Stimulated activated CD4-positive, alpha-beta T cell treated with anti-CD3 and anti-CD28 coated beads, Interleukin-2, amount 100 ng/mL, for 48 hours (primary cell): ENCODE results near the gene PTGIS.

ENCODE experiments used
- DNase-seq, 2 donors: peaks; one replicate each; pipeline ENCODE4 v3.0.0-alpha.2; 2020

Gene PTGIS

GRCh38 chr20:49521356-49521755 is 46.6 kb downstream of the PTGIS start:
- DNase-seq = no peak

- no peak for DNase-seq
Measured at GRCh38 chr20:49519777-49520359, 48.1 kb downstream of the PTGIS start.

DNA sequence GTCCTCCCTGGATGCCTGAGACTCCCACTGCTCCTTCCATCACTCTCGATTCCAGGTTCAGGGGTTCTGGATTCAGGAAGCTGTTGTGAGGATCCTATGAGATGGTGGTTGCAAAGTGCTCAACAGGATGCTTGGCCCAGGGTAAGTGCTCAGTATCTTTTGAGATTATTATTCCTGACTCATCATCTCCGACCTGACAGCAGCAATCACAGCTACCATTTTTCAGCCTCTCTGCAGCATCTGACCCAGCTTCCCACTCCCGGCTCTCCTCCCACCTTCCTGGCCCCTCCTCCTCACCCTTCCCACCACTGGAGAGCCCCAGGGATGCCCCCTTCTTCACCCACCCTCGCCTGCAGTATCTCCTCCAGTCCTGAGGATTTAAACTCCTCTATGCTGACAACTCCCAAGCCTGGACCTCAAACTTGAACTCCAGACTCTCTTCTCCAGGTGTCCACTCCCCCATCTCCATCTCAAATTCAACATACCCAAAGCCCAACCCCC is 48.7 kb downstream of the PTGIS start:
- no peak for DNase-seq

GRCh38 chr20:49518576-49518975 is 49.4 kb downstream of the PTGIS start:
- no peak for DNase-seq

- no peak for DNase-seq
Measured at GRCh38 chr20:49517805-49518100, 50.2 kb downstream of the PTGIS start.

GRCh38 chr20:49516916-49517804 is 50.8 kb downstream of the PTGIS start:
- no peak for DNase-seq

DNA sequence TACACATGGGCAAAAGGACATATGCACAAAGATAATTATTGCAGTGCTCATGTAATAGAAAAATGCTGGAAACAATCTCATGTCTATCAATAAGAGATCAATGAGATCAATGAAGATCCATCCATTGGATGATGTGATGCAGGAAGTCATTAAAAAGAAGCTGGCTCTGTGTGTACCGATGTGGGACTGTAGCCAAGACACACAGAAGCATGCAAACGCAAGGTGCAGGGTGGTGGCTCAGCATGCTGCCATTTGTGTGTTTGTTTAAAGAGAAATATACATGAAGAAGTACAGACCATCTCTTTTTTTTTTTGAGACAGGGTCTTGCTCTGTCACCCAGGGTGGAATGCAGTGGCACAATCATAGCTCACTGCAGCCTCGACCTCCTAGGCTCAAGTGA is 52.4 kb downstream of the PTGIS start:
- DNase-seq = no peak

DNA sequence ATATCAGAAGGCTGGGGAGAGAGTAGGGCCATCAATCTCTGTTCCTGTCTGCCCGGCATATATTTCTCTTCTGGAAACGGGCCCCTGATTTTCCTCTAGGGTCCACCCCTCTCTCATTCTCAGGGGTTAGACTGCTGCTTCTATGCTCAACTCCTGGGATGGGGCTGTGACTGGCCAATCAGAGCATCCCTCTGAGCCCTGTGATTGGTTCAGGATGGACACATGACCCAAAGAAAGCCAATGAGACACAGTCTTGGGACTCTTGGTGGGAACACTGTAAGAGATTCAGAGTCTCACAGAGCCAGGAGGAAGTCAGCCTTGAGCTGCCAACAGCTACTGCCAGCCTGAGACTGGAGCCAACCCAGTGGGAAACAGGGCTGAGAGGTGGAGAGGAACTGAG is 54.4 kb downstream of the PTGIS start:
- DNase-seq = no peak

DNA sequence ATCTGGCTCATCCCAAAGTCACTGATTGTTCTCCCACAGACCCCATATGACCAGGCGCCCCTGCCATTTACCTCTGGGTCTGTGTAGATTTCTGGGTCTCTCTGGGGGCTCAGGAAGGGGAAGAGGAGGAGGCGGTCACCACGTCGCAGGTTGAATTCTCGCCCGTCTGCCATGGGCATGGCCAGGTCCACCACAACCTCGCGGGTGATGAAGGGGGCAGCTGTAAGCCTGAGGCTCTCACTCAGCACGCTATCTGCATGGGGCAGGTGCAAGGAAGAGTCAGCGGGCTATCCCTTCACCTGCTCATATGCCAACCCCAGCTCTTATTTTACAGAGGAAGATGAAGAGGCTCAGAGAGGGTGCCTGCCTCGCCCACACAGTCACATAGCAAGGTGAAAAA is 54.9 kb downstream of the PTGIS start:
- no peak for DNase-seq

DNA sequence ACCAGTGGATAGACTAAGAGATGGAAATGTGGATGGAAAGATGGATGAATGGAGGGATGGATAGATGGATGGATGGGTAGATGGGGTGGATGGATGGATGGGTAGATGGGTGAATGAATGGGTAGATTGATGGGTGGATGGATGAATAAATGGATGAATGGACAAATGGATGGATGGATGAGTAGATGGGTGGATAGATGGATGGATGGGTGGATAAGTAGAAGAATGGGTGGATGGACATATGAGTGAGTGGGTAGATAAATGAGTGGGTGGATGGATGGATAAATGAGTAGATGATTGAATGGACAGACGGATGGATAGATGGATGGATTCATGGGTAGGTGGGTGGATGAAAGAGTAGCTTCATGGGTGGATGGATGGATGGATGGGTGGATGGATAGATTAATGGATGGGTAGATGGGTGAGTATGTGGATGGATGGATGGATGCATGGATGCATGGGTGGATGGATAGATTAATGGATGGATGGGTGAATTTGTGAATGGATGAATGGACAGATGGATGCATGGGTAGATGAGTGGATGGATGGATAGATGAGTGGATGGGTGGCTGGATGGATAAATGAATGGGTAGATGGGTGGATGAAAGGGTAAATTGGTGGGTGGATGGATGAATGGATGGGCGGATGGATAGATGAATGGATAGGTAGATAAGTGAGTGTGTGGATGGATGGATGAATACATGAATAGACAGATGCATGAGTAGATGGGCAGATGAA is 56.0 kb downstream of the PTGIS start:
- DNase-seq = no peak

GRCh38 chr20:49510562-49511122 is 57.3 kb downstream of the PTGIS start:
- no peak for DNase-seq

GRCh38 chr20:49508435-49509199 is 59.3 kb downstream of the PTGIS start:
- no peak for DNase-seq

- no peak for DNase-seq
Measured at GRCh38 chr20:49507741-49508434, 60.0 kb downstream of the PTGIS start.

DNA sequence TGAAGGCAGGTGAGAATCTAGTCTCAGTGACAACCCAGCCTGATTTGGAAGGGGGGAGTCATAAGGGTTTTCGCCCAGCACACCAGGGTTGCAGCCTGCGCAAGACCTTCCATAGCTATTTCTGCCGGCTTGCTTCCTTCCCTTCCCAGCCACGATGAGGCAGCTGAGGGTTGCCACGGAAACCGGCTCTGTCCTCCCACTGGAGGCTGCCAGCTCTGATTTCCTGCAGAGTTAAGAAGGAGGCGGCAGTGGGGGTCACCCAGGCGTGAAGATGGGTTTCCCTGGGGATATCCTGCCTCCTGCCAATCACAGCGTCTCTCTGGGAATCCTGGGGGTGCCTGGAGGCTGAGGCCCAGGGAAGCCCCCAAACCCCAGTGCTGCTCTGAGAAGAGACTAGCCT is 62.4 kb downstream of the PTGIS start:
- no peak for DNase-seq

- DNase-seq = no peak
Measured at GRCh38 chr20:49503176-49503575, 64.8 kb downstream of the PTGIS start.

- DNase-seq = no peak
Measured at GRCh38 chr20:49501917-49502316, 66.0 kb downstream of the PTGIS start.

GRCh38 chr20:49497398-49497669 is 70.6 kb downstream of the PTGIS start:
- DNase-seq = no peak

DNA sequence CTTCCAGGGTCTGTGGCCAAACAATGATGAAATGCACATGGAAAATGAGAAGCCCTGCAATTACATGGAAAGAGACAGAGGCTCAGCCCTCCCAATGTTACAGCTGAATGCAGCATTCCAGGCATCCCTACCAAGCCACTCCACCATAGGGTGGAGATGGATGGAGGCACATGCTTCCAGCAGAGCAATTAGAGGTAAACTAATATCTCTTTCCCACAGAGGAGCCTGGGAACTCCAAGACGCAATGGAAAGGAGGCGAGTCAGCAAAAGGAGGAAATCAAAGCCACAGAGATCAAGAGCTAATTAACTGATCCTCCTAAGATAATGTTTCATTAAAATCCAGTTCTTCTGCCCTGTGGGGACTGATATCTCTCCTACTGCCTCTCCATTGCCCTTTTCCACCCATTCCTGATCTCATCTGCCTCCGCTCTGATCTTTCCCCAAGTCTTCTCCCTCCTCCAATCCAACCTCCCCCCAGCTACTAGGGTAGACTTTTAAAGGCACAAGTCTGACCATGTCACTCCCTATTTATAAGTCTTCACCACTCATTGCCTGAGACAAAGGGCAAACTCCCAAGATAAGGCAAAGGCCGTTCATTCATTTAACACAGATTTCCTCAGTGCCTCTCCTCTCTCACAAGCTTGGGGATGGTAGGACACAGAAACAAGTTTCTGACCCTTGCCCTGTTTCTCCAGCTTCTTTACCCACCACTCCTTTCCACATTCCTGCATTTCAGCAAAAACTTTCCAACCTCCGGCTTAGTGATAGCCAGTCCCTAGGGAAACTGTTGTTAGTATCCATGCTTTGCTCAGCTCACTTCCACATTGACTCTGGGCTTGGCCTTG is 71.2 kb downstream of the PTGIS start:
- no peak for DNase-seq

DNA sequence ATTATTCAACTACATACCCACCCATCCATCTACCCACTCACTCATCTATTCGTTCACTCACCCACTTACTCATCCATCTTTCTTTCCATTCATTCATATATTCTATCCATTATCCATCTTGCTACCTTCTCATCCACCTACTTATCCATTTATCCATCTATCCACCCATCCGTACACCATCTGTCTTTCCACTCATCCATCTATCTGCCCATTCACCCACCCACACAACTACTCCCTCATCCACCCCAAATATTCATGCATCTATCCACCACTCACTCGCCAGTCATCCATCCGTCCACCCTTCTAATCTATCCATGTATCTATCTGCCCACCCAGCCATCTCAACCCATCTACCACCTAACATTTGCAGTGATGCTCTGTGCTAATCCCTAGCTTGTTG is 71.9 kb downstream of the PTGIS start:
- DNase-seq = no peak

GRCh38 chr20:49490689-49491088 is 77.2 kb downstream of the PTGIS start:
- no peak for DNase-seq

- DNase-seq = no peak
Measured at GRCh38 chr20:49489688-49490087, 78.2 kb downstream of the PTGIS start.
